Fibroblast of mammary gland (primary cell): ENCODE data around the gene ITPRIPL1.

Experiments used
- DNase-seq: peaks from one replicate; pipeline ENCODE4 v3.0.0-alpha.2; 2010; ENCODE audit warnings: low read depth
- H3K4me3 ChIP-seq: 2 replicates; pipeline ENCODE4 v1.5.1; 2011; ENCODE audit warnings: low read depth, mild to moderate bottlenecking, low read length, moderate library complexity; ENCODE audit not compliant: control insufficient read depth
- CTCF ChIP-seq: conservative IDR thresholded peaks from 2 replicates; pipeline ENCODE4 v1.5.1; 2011; ENCODE audit warnings: low read depth, low read length, inconsistent platforms; ENCODE audit not compliant: control insufficient read depth, insufficient read depth

ITPRIPL1 gene

GRCh38 chr2:96369186-96369585, 44.1 kb downstream of the ITPRIPL1 start:
- no peak for DNase-seq
- H3K4me3 ChIP-seq: no peak overlapping the region
- TF ChIP-seq CTCF: no peak

- DNase-seq: peak; percentile 59
- H3K4me3 ChIP-seq: no peak overlapping the region
- no peak for TF ChIP-seq CTCF
These were observed 49.3 kb downstream of the ITPRIPL1 start for GRCh38 chr2:96374211-96374951.
